ENCODE data around the gene RUSF1. TPM values are rescaled to one million over a fixed set of nuclear protein-coding genes. Genes with fewer than 3 reads are reported as not detected.
A peak's percentile ranks its signal among the peaks of the same experiment; 100 is the strongest.
"Not testable (repeated sequence)": the region's sequence is repeated elsewhere in the genome, so short reads cannot be mapped to it uniquely, and the experiment has no call there.

Gene RUSF1
- total RNA-seq, 1 experiment from 2014 or later, result 62.6 TPM

GRCh38 chr16:31519759-31520431 is 11.7 kb upstream of the RUSF1 start:
- DNase-seq (ENCODE audit: extremely low read depth, low read depth), result no peak

GRCh38 chr16:31517800-31518402 is 9.7 kb upstream of the RUSF1 start:
- no peak for DNase-seq (ENCODE audit: extremely low read depth, low read depth)

GRCh38 chr16:31513884-31514283 is 5.7 kb upstream of the RUSF1 start:
- no peak for DNase-seq (ENCODE audit: extremely low read depth, low read depth)

- no peak for DNase-seq (ENCODE audit: extremely low read depth, low read depth)
These were observed 4.9 kb upstream of the RUSF1 start for GRCh38 chr16:31513126-31513525.

GRCh38 chr16:31508706-31509195 is 560 bp upstream of the RUSF1 start:
- DNase-seq (ENCODE audit: extremely low read depth, low read depth), result peak; percentile 9

GRCh38 chr16:31507617-31507928 is 618 bp downstream of the RUSF1 start:
- DNase-seq (ENCODE audit: extremely low read depth, low read depth), result no peak

GRCh38 chr16:31505483-31505882 is 2.7 kb downstream of the RUSF1 start:
- DNase-seq (ENCODE audit: extremely low read depth, low read depth), result no peak

GRCh38 chr16:31504159-31504558 is 4.0 kb downstream of the RUSF1 start:
- DNase-seq (ENCODE audit: extremely low read depth, low read depth), result no peak

- not testable (repeated sequence) for DNase-seq (ENCODE audit: extremely low read depth, low read depth)
These were observed 4.6 kb downstream of the RUSF1 start for GRCh38 chr16:31503555-31503954.

GRCh38 chr16:31502981-31503380 is 5.2 kb downstream of the RUSF1 start:
- DNase-seq (ENCODE audit: extremely low read depth, low read depth), result no peak

GRCh38 chr16:31501966-31502348 is 6.2 kb downstream of the RUSF1 start:
- DNase-seq (ENCODE audit: extremely low read depth, low read depth), result no peak

GRCh38 chr16:31501226-31501965 is 6.8 kb downstream of the RUSF1 start:
- no peak for DNase-seq (ENCODE audit: extremely low read depth, low read depth)

- DNase-seq (ENCODE audit: extremely low read depth, low read depth), result no peak
These were observed 8.3 kb downstream of the RUSF1 start for GRCh38 chr16:31499928-31500327.

- DNase-seq (ENCODE audit: extremely low read depth, low read depth), result no peak
These were observed 9.7 kb downstream of the RUSF1 start for GRCh38 chr16:31498493-31498892.

GRCh38 chr16:31496670-31497069 is 11.5 kb downstream of the RUSF1 start:
- no peak for DNase-seq (ENCODE audit: extremely low read depth, low read depth)

GRCh38 chr16:31493506-31494125 is 14.6 kb downstream of the RUSF1 start:
- DNase-seq (ENCODE audit: extremely low read depth, low read depth), result no peak

- DNase-seq (ENCODE audit: extremely low read depth, low read depth), result no peak
These were observed 16.3 kb downstream of the RUSF1 start for GRCh38 chr16:31491778-31492418.

- DNase-seq (ENCODE audit: extremely low read depth, low read depth), result no peak
These were observed 18.3 kb downstream of the RUSF1 start for GRCh38 chr16:31489616-31490584.

- DNase-seq (ENCODE audit: extremely low read depth, low read depth), result no peak
These were observed 19.0 kb downstream of the RUSF1 start for GRCh38 chr16:31489298-31489564.

Measured in NCI-H460 (cell line).